Right lobe of liver (tissue), 6 donors: ENCODE results near the gene KRTAP29-1. TPM values are rescaled to one million over a fixed set of nuclear protein-coding genes. Genes with fewer than 3 reads are reported as not detected.
"Not testable (repeated sequence)": the region's sequence is repeated elsewhere in the genome, so short reads cannot be mapped to it uniquely, and the experiment has no call there.

Experiments used
- ATAC-seq, 4 donors: fragments of 200-7000 bp; cut with Tn5 transposase; one replicate each; pipeline ENCODE4 v1.9.1; 2020; ENCODE audit warnings: mild to moderate bottlenecking in 4 of 4, moderate library complexity in 4 of 4
- DNase-seq, 3 donors: peaks; one replicate each; pipeline ENCODE4 v3.0.0-alpha.2; 2020
- H3K27ac ChIP-seq, 3 donors: fragments of 200-600 bp; one replicate each; pipeline ENCODE4 v1.8.0; 2022
- H3K27me3 ChIP-seq, 2 donors: fragments of 200-600 bp; one replicate each; pipeline ENCODE4 v1.8.0; 2022
- H3K36me3 ChIP-seq, 4 donors: fragments of 200-600 bp; sonication (generic) in 1 of 4; one replicate each; pipeline versions ENCODE4 v1.5.1 to v1.8.0; 2017 to 2022; ENCODE audit warnings: control low read depth in 1 of 4
- H3K4me1 ChIP-seq, 4 donors: fragments of 200-600 bp; sonication (generic) in 1 of 4; one replicate each; pipeline versions ENCODE4 v1.5.1 to v1.8.0; 2017 to 2022; ENCODE audit warnings: control low read depth in 1 of 4
- H3K4me3 ChIP-seq, 3 donors: fragments of 200-600 bp; one replicate each; pipeline ENCODE4 v1.8.0; 2022
- H3K9me3 ChIP-seq, 4 donors: fragments of 200-600 bp; sonication (generic) in 1 of 4; one replicate each; pipeline versions ENCODE4 v1.5.1 to v1.8.0; 2017 to 2022; ENCODE audit warnings: control low read depth in 1 of 4
- CTCF ChIP-seq, 4 donors: fragments of 200-600 bp in 3 of 4; fragments of 450-650 bp in 1 of 4; IDR thresholded peaks; one replicate each; pipeline versions ENCODE4 v1.5.1 to v1.8.0; 2016 to 2022; ENCODE audit warnings: antibody characterized with exemption in 4 of 4, mild to moderate bottlenecking in 2 of 4
- POLR2A ChIP-seq: fragments of 450-650 bp; IDR thresholded peaks from one replicate; pipeline ENCODE4 v1.6.1; 2017; ENCODE audit warnings: antibody characterized with exemption, mild to moderate bottlenecking
- WGBS: methylation state at CpG from one replicate; pipeline ENCODE4 v1.1.6; 2018; ENCODE audit warnings: low coverage, low lambda C conversion rate; ENCODE audit not compliant: insufficient coverage; ENCODE audit errors: missing lambda C conversion rate; 5-methylcytosine and 5-hydroxymethylcytosine counted together
- intact Hi-C, 2 donors: fragments of 100-400 bp; cut with DNase I; formaldehyde crosslinking; loops; one replicate each; pipeline versions ENCODE4 v1.11.2 to v1.14.1; 2022
- long read RNA-seq: library from polyadenylated mRNA; unstranded; transcript quantifications from one replicate; pipeline ENCODE4 v2.0.0, GENCODE V29; 2019
- total RNA-seq, 6 experiments: library from RNA; depleted of rRNA in 2 of 6; stranded (reverse); fragments of >200 nt in 2 of 6; fragmentation: NEBNext Ultra II Directional in 3 of 6; extraction: Animal tissue kit (Norgen Biotek cat#: 25700) in 3 of 6; gene quantifications; one replicate each; pipeline versions ENCODE4 v1.1.0 to v1.2.4, GENCODE V29; 2016 to 2023
- donor health status: DM: no; HTN: yes; CAD: no.
- donor health status: DM: no; HTN: no; CAD: no.
- donor health status: DM: no; HTN: no; CAD: no.
- donor health status: DM: no; HTN: yes; CAD: no.
- donor health status: DM: no; HTN: yes; CAD: no.

Gene KRTAP29-1
- not detected for total RNA-seq
- long read RNA-seq: 0 reads

DNA sequence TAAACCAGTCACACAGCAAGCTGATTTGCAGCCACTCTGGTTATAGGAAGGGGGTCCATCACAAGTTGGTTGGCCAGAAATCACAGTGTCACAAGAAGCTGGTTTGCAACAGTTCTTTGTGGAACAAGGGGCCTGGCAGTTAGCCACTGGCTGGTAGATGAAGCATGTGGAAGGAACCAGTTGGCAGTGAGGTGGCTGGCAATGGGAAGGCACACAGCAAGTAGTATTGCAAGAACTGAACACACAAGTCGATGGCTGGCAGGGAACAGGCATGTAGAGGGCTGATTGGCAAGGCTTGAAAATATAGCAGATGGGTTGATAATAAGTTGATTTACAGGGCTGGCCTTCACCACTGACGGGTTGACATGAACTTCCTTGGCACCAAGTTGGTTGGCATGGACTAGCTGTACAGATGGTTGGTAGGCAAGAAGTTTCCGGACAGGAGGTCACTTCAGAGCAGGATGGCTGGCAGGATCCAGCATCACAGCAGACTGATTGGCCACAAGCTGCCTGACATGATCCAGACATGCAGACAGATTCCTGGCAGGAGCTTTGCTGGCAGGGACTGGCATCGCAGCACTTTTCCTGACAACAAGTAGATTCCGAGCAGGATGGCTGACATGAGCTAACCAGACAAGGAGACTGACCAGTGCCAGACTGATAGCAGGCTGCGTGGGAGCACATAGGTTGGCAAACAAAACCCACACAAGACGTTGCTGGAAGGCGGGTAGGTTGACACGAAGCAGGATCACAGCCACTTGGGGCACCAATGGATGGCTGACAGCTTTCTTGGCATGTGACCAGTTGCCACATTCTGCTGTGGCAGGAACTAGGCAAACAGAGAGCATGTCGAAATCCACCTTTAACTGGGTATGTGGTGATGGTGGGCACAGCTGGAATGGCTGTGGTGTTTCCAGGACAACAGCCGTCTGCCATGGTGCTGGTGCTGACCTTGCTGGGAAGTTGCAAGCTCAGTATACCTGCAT lies at the start of gene KRTAP29-1:
KRTAP29-1 (minus strand) TSS at position 936 of the 986 bp plus-strand sequence; CDS start at position 936, 0 bp downstream.
- 44% methylated on average over 7 of the region's 11 CpGs for WGBS
- intact Hi-C loops: no loop called here

DNA sequence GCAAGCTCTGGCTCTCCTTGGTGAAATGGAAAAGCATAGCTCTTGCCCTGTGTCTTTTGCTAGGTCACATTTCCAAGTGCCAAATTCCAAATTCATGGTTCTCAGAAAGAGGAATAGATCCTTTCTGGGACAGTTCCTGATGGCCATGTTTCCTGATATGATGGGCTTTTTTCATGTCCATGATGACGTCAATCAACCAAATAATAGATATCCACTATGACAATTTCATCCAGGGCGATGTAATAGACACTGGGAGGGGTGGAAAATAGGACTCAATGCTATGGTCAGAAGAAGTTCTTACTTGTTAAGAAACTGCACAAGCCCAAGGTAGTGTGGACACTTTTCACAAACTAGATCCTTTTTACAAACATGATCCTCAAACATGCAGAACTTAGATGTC lies 48.5 kb upstream of the KRTAP29-1 start:
- ATAC-seq: no peak
- H3K9me3 ChIP-seq: no peaks in the 10 kb centered on the region
- no peaks in the 10 kb centered on the region for H3K27me3 ChIP-seq
- intact Hi-C loops: no loop called here
- no peak for TF ChIP-seq CTCF (IDR thresholded peaks at IDR 0.05)
- no peak for TF ChIP-seq POLR2A
- DNase-seq: no peak
- no peak overlapping the region for H3K27ac ChIP-seq
- H3K36me3 ChIP-seq: no peaks in the 10 kb centered on the region
- 63% methylated on average over 2 of the region's 2 CpGs for WGBS
- H3K4me1 ChIP-seq: no peaks in the 10 kb centered on the region
- H3K4me3 ChIP-seq: no peak overlapping the region

More for the DNA sequence above, at the start of gene KRTAP29-1:
- no peak for DNase-seq
- no peak within 1 kb of the TSS for H3K27ac ChIP-seq
- no peaks in the 10 kb centered on the region for H3K9me3 ChIP-seq
- H3K36me3 ChIP-seq: no peaks in the 10 kb centered on the region
- no peak for ATAC-seq
- TF ChIP-seq POLR2A (no peak), CTCF (IDR thresholded peaks at IDR 0.05) (no peak)
- no peaks in the 10 kb centered on the region for H3K4me1 ChIP-seq
- H3K4me3 ChIP-seq: no peak within 1 kb of the TSS
- H3K27me3 ChIP-seq: no peaks in the 10 kb centered on the region

DNA sequence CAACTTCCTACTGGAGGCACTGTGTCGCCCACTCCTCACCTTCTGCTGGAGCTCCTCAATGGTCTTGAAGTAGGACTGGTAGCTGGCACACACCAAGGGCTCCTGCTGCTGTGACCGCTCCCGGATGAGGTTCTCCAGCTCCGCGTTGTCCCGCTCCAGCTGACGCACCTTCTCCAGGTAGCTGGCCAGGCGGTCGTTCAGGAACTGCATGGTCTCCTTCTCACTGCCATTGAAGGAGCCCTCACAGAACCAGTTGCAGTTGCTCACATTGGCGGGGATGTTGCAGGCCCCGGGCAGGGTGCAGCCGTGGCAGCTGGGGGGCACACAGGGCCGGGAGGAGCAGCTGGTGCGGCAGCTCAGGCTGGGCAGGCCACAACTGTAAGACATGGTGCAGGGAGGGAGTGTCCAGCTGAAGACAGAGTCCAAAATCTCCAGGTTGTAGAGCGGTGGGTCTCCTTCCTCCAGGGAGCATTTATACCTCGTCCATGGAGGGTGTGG lies 47.8 kb upstream of the KRTAP29-1 start, which contains the start of gene KRT33A:
KRT33A (minus strand) TSS at position 448 of the 498 bp plus-strand sequence; CDS start at position 387, 61 bp downstream.
- H3K27me3 ChIP-seq, H3K4me3 ChIP-seq, H3K9me3 ChIP-seq, H3K27ac ChIP-seq, H3K36me3 ChIP-seq, intact Hi-C loops, ATAC-seq, DNase-seq, H3K4me1 ChIP-seq: not testable (repeated sequence)
- 60% methylated on average over 3 of the region's 16 CpGs for WGBS

GRCh38 chr17:41347869-41348760 lies 45.5 kb upstream of the KRTAP29-1 start:
- Histone ChIP-seq H3K27ac (no peak overlapping the region), H3K36me3 (no peaks in the 10 kb centered on the region), H3K27me3 (no peaks in the 10 kb centered on the region), H3K4me3 (no peak overlapping the region), H3K4me1 (no peaks in the 10 kb centered on the region), H3K9me3 (no peaks in the 10 kb centered on the region)
- intact Hi-C loops: no loop called here
- DNase-seq (no peak), ATAC-seq (no peak)
- TF ChIP-seq POLR2A: no peak
- TF ChIP-seq CTCF (IDR thresholded peaks at IDR 0.05): no peak
- 64% methylated on average over 4 of the region's 7 CpGs for WGBS

- H3K4me3 ChIP-seq, ATAC-seq, DNase-seq, H3K36me3 ChIP-seq, intact Hi-C loops, H3K27me3 ChIP-seq, H3K27ac ChIP-seq, H3K4me1 ChIP-seq, H3K9me3 ChIP-seq: not testable (repeated sequence)
- 79% methylated on average over 8 of the region's 16 CpGs for WGBS
Measured at GRCh38 chr17:41346421-41346820, 43.8 kb upstream of the KRTAP29-1 start.
